MM.1S (cell line): ENCODE data around the gene LRRC17.

Experiments
- EZH2 ChIP-seq: fragments of 300-600 bp; sonication (generic); optimal IDR thresholded peaks from 2 replicates; pipeline ENCODE3; 2017; ENCODE audit warnings: low read depth, mild to moderate bottlenecking, antibody characterized with exemption, low read length, mixed read lengths
- TF ChIP-seq, protein P1 (sequence below): fragments of 300-600 bp; sonication (generic); IDR thresholded peaks from 2 replicates; pipeline ENCODE4 v1.5.1; 2016; ENCODE audit warnings: antibody characterized with exemption, low read length, mixed read lengths

DNA sequence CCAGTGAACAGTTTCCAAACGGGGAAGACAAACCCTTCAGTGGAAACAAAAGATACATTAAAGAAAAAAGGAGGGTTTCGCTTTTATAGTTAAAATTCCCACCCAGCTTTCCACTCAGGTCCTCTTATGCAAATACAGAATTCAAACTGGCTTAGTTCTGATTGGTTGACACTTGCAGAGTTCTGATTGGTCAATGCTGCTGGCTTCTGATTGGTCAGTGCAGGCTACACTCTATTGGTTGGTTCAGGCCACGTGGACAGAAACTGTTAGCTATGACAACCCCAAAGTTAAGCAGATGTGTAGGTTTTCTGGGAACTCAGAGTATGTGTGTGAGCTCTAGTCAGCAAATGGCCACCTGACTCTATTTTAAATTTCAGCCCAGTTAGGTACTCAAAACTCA is 81.8 kb downstream of the LRRC17 start:
- TF ChIP-seq, protein P1, sequence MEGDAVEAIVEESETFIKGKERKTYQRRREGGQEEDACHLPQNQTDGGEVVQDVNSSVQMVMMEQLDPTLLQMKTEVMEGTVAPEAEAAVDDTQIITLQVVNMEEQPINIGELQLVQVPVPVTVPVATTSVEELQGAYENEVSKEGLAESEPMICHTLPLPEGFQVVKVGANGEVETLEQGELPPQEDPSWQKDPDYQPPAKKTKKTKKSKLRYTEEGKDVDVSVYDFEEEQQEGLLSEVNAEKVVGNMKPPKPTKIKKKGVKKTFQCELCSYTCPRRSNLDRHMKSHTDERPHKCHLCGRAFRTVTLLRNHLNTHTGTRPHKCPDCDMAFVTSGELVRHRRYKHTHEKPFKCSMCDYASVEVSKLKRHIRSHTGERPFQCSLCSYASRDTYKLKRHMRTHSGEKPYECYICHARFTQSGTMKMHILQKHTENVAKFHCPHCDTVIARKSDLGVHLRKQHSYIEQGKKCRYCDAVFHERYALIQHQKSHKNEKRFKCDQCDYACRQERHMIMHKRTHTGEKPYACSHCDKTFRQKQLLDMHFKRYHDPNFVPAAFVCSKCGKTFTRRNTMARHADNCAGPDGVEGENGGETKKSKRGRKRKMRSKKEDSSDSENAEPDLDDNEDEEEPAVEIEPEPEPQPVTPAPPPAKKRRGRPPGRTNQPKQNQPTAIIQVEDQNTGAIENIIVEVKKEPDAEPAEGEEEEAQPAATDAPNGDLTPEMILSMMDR, result no peak
- TF ChIP-seq EZH2, result no peak
